Parathyroid adenoma (tissue), 2 donors: ENCODE measurements around the gene WIPF3.

ENCODE experiments used
- H2AFZ ChIP-seq: fragments of 300-600 bp; sonication (generic); one replicate; pipeline ENCODE4 v1.7.0; 2017; ENCODE audit warnings: antibody characterized with exemption, mild to moderate bottlenecking
- H3K27ac ChIP-seq: fragments of 300-600 bp; sonication (generic); one replicate; pipeline ENCODE4 v1.7.0; 2017
- H3K27me3 ChIP-seq: fragments of 300-600 bp; sonication (generic); one replicate; pipeline ENCODE4 v1.7.0; 2017; ENCODE audit warnings: low read length; ENCODE audit not compliant: control insufficient read depth, insufficient read depth
- H3K36me3 ChIP-seq: fragments of 300-600 bp; sonication (generic); one replicate; pipeline ENCODE4 v1.7.0; 2017; ENCODE audit warnings: low read length; ENCODE audit not compliant: control insufficient read depth, insufficient read depth
- H3K4me1 ChIP-seq: fragments of 300-600 bp; sonication (generic); one replicate; pipeline ENCODE4 v1.7.0; 2017; ENCODE audit warnings: control low read depth
- H3K4me2 ChIP-seq: fragments of 300-600 bp; sonication (generic); one replicate; pipeline ENCODE4 v1.7.0; 2017; ENCODE audit warnings: low read length
- H3K4me3 ChIP-seq: fragments of 300-600 bp; sonication (generic); one replicate; pipeline ENCODE4 v1.7.0; 2017; ENCODE audit warnings: low read depth, low read length
- H3K79me2 ChIP-seq: fragments of 300-600 bp; sonication (generic); one replicate; pipeline ENCODE4 v1.7.0; 2017; ENCODE audit warnings: control low read depth
- H3K9ac ChIP-seq: fragments of 300-600 bp; sonication (generic); one replicate; pipeline ENCODE4 v1.7.0; 2017; ENCODE audit warnings: mild to moderate bottlenecking
- H3K9me3 ChIP-seq: fragments of 300-600 bp; sonication (generic); one replicate; pipeline ENCODE4 v1.7.0; 2017; ENCODE audit warnings: low read length; ENCODE audit not compliant: control insufficient read depth
- CTCF ChIP-seq: fragments of 300-600 bp; sonication (generic); IDR thresholded peaks from one replicate; pipeline ENCODE4 v1.7.0; 2017; ENCODE audit warnings: antibody characterized with exemption, mild to moderate bottlenecking
- donor health status: primary hyperparathyroidism.

The WIPF3 gene

GRCh38 chr7:29866490-29866930 lies 60.2 kb downstream of the WIPF3 start:
- TF ChIP-seq CTCF: no peak
- Histone ChIP-seq H3K9me3 (no peaks in the 10 kb centered on the region), H3K79me2 (peaks cover 2% of the 10 kb centered on the region), H3K4me2 (no peak overlapping the region), H3K36me3 (no peaks in the 10 kb centered on the region), H3K27ac (no peak overlapping the region), H2AFZ (no peak overlapping the region), H3K4me1 (peaks cover 5% of the 10 kb centered on the region), H3K4me3 (no peak overlapping the region), H3K9ac (no peak overlapping the region), H3K27me3 (no peaks in the 10 kb centered on the region)

- Histone ChIP-seq H3K79me2 (no peaks in the 10 kb centered on the region), H3K4me1 (peaks cover 5% of the 10 kb centered on the region)
Observed at GRCh38 chr7:29871787-29872398, 65.6 kb downstream of the WIPF3 start.

GRCh38 chr7:29873644-29874294 lies 67.5 kb downstream of the WIPF3 start:
- Histone ChIP-seq H3K4me3 (no peak overlapping the region), H3K36me3 (no peaks in the 10 kb centered on the region), H3K9me3 (no peaks in the 10 kb centered on the region), H2AFZ (no peak overlapping the region), H3K4me1 (peaks cover 5% of the 10 kb centered on the region), H3K27me3 (no peaks in the 10 kb centered on the region), H3K4me2 (no peak overlapping the region), H3K9ac (no peak overlapping the region), H3K79me2 (no peaks in the 10 kb centered on the region), H3K27ac (no peak overlapping the region)
- TF ChIP-seq CTCF: no peak

More at GRCh38 chr7:29871787-29872398, 65.6 kb downstream of the WIPF3 start:
- Histone ChIP-seq H3K9ac (no peak overlapping the region), H3K9me3 (no peaks in the 10 kb centered on the region), H3K4me3 (no peak overlapping the region), H2AFZ (no peak overlapping the region), H3K27ac (no peak overlapping the region), H3K27me3 (no peaks in the 10 kb centered on the region), H3K4me2 (no peak overlapping the region), H3K36me3 (no peaks in the 10 kb centered on the region)
- TF ChIP-seq CTCF: no peak

- no peaks in the 10 kb centered on the region for H3K9me3 ChIP-seq
- TF ChIP-seq CTCF: no peak
- H3K4me2 ChIP-seq: no peak overlapping the region
- no peak overlapping the region for H3K4me3 ChIP-seq
- no peak overlapping the region for H3K27ac ChIP-seq
- H3K79me2 ChIP-seq: no peaks in the 10 kb centered on the region
- H3K36me3 ChIP-seq: no peaks in the 10 kb centered on the region
- H3K9ac ChIP-seq: no peak overlapping the region
- no peaks in the 10 kb centered on the region for H3K4me1 ChIP-seq
- no peaks in the 10 kb centered on the region for H3K27me3 ChIP-seq
- H2AFZ ChIP-seq: no peak overlapping the region
Observed at GRCh38 chr7:29875741-29876140, 69.4 kb downstream of the WIPF3 start.

GRCh38 chr7:29877196-29877595 lies 70.9 kb downstream of the WIPF3 start:
- Histone ChIP-seq H2AFZ (no peak overlapping the region), H3K4me1 (no peaks in the 10 kb centered on the region), H3K79me2 (no peaks in the 10 kb centered on the region), H3K4me3 (no peak overlapping the region), H3K9me3 (no peaks in the 10 kb centered on the region), H3K9ac (no peak overlapping the region), H3K27ac (no peak overlapping the region), H3K4me2 (no peak overlapping the region), H3K27me3 (no peaks in the 10 kb centered on the region), H3K36me3 (no peaks in the 10 kb centered on the region)
- no peak for TF ChIP-seq CTCF
